Kasumi-1 (cell line): ENCODE results near the gene ADD1.

ENCODE experiments used
- DNase-seq, 2 experiments: peaks; one replicate each; lab custom pipeline; 2025; lab: John Stamatoyannopoulos, UW

ADD1 gene

DNA sequence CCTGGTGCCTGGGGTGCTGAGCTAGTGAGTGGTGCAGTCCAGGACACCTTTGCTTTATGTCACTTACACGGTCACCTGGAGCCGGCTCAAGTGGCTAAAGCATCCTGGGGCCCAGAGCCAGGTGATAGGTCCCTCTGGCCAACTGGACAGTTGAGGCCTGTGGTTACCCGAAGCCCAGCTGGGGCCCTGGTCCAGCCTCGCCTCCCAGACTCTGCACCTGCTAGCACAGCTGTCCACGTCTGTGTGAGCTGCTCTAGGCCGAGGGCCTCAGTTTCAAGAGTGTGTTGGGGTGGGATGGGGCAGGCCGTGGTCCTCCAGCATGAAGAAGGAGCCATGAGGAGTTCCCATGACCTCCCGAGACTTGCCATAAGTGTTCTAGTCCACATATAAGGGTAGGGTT is 7.7 kb upstream of the ADD1 start:
- DNase-seq = no peak

DNA sequence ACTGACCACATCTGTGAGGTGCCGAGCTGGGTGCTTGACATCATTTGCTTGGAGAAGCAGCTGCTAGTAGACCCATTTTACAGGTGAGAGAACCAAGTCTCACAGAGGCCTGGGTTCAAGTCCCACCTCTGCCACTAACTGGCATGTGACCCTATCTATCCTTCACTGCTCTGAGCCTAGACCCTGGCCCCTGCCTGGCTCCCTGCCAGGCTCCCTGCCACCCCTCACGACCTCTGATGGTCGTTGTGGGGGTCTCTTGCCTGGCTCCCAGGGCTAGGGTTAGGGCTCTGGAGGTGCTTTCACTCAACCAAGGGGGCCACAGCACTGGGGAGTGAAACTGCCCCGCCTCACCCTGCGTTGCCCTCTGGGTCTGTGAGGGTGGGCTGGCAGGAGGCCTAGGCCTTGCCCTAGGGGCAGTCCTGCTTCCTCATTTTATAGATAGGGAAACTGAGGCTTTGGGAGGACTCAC is 7.2 kb upstream of the ADD1 start:
- DNase-seq = no peak

DNA sequence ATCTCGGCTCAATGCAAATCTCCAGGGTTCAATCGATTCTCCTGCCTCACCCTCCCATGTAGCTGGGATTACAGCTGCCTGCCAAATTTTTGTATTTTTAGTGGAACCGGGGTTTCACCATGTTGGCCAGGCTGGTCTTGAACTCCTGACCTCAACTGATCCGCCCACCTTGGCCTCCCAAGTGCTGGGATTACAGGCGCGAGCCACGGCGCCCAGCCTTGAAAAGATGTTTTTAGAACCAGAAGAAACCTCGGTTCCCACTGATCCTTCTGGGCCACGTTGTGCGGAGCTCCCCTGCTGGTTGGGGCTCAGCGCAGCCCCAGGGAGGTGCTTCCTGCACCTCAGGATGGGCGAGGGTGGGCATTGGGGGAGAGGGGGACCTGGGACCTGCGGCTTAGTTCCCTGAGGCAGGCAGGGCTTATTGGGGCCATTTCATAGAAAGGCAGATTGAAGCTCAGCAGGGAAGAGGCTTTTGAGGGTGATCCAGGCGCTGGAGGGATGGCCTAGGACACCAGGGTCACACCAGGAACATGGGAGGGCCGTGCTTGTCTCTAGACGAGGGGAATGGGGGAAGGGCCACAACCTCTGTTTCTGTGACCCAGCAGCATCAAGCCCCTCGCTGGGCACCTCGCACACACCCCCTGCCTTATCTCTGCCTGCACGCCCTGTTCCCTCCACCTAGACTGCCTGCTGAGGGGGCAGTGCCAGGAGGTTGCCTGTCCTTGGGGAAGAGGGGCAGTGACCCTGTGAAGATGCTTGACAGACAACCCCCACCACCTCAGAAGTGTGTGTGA is 6.3 kb upstream of the ADD1 start:
- no peak for DNase-seq

DNA sequence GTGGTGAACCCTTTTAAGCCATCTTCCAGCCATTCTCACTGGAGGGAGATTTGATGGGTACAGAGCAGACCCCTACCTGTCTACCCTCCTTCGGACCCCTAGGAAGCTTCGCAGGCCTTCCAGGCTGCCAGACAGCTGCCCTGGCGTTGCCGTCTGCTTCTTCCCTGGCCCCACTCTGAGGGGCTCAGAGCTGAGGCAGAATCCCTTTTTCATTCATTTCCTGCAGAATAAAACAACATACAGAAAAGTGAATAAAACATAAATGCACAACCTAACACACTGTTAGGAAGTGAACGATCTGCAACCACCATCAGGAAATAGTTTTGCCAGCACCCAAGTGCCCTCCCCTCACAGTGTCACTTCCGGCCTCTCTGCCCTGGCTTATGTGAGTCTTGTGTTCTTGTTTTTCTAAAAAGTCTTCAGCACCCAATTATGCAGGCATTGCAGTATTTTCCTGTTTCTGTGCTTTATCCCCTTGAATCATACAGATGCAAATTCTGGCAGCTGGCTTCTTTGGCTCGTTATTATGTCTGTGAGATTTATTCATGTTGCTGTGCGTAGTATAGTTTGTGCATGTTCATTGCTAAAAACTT is 5.6 kb upstream of the ADD1 start:
- DNase-seq = peak; percentile 86 to 87

DNA sequence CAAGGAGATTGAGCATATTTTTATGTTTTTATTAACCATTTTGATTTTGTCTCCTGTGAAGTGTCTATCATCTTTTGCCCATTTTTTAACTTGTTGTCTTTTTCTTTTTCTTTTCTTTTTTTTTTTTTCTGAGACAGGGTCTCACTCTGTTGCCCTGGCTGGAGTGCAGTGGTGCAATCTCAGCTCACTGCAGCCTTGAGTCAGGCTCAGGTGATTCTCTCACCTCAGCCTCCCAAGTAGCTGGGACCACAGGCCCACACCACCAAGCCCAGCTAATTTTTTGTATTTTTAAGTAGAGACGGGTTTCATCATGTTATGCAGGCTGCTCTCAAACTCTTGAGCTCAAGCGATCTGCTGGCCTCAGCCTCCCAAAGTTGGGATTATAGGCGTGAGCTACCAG is 4.6 kb upstream of the ADD1 start:
- DNase-seq = no peak

DNA sequence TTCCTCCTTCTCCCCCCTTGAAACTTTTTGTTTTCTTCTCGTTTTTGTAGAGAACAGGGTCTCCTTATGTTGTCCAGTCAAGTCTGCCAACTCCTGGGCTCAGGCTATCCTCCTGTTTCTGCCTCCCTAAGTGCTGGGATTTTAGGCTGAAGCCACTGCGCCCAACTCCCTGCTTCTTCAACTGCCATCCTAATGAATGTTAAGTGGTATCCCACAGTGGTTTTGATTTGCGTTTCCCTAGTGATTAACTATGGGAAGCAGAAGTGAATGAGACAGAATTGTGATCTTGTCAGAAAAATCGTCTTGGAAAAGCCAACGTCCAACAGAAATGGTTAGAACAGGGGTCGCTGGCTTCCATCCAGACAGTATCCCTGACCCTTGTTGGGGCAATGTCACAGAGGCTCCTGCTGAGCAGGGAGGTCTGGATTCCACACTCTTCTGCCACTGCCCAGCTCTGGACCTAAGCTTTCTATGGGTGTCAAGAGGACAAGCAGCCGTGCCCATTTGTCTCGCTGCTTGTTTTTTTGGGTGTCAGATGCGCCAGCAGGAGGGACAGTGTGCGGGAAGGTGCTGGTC is 869 bp upstream of the ADD1 start:
- DNase-seq = peak in 1 of 2 experiments; percentile 14

DNA sequence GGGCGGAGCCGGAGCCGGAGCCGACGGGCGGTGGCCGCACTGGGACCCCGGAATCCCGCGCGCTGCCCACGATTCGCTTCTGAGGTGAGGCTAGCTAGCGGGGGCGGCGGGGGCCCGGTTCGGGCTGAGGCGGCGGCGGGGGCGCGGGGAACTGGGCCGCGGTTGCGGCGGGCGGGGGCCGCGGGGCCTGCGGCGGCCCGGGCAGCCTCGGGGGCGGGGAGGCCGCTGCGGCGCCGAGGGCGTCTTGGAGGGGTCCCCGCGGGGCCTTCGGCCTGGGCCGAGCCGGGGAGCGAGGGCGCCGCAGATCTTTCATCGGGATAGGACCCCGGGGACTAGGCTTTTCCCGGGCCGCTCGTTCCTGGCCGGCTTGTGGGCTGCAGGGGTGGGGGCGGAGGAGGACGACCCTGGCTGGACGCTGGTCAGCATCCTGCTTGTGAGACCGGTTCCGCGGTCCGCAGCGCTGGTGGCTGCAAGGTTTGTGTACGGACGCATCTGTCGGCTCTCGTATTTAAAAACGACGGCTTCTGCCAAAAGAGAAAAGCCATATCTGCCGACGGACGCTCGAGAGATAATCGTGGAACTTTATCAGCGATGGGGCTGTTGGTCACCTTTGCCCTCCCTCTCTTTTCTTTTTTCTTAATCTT is 419 bp downstream of the ADD1 start:
- DNase-seq = peak; percentile 21 to 41

DNA sequence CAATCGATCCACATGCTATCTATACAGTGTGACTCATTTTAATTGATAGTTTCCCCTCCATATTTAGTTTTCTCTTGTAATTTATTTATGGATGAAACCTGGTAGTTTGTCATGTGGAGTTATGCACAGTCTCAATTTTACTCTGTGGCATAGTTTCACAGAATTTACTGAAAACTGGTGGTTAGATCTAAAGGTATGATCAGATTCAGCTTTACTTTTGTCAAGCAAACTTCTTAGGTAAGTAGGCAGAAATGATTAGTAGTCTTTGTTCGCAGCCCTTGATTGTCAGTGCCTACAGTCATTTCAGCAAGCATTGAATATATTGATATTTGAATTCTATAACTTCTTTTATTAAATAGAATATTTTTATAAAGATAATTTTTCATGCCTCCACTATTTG is 2.5 kb downstream of the ADD1 start:
- DNase-seq = no peak

DNA sequence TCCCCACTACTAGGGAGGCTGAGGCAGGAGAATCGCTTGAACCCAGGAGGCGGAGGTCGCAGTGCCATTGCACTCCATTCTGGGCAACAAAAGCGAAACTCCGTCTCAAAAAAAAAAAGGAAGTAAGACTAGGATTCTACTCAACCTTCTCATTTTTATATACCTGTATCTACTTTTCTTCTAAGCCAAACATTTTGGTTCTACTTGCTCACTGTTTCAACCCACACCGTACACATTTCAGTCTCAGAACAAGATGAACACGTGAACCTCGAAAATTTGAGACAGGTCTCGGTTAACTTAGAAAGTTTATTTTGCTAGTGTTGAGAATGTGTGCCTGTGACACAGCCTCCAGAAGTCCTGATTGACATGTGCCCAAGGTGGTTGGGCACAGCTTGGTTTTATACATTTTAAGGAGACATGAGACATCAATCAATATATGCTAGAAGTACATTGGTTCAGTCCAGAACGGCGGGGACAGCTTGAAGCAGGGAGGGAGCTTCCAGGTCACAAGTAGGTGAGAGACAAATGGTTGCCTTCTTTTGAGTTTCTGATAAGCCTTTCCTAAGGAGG is 3.7 kb downstream of the ADD1 start:
- no peak for DNase-seq

DNA sequence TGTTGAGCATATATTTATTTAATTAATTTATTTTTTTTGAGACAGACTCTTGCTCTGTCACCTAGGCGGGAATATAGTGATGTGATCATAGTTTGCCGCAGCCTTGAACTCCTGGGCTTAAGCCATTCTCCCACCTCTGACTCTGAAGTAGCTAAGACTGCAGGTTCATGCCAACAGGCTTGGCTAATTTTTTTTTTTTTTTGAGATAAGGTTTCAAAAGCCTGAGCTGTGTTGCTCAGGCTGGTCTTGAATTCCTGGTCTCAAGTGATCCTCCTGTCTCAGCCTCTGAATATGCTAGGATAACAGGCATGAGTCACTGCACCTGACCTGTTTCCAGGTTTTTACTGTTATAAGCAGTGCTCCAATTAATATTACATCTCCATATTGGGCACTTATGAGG is 4.8 kb downstream of the ADD1 start:
- no peak for DNase-seq

DNA sequence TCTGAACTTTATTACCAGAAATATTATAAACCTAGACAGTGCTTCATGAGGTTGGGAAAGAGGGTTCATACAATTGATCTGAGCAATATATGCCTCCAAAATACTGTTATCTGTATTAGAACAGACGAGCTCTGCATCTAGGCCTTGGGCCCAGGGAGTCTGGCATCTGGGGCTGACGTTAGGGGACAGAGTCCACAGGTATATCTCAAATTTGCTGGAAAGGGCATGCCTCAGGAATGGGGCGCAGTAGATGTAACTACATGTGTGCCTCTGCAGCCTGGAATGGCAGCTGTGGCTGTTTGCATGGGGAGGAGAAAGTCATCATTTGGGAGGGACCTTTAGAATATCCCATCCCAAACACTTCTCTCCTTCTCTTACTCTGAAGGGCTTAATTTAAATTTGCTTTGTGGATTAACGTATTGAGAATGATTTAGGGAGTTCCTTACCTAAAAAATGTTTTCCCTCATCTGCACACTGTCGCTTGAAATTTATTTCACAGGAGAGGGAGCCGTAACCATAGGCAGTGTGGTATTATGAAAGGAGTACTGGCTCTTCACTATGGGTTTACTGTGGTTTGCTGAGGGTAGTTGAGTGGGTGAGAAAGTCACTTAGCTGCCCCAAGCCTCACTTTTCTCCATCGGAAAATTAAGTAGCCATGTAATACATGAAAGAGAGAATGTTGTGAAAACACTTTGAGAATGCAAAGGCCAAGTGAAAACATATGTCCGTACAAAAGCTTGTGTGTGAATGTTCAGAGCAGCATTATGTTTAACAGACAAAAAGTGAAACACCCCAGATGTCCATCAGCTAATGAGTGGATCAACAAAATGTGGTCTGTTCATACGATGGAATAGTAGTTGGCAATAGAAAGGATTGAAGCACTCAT is 5.9 kb downstream of the ADD1 start:
- no peak for DNase-seq

DNA sequence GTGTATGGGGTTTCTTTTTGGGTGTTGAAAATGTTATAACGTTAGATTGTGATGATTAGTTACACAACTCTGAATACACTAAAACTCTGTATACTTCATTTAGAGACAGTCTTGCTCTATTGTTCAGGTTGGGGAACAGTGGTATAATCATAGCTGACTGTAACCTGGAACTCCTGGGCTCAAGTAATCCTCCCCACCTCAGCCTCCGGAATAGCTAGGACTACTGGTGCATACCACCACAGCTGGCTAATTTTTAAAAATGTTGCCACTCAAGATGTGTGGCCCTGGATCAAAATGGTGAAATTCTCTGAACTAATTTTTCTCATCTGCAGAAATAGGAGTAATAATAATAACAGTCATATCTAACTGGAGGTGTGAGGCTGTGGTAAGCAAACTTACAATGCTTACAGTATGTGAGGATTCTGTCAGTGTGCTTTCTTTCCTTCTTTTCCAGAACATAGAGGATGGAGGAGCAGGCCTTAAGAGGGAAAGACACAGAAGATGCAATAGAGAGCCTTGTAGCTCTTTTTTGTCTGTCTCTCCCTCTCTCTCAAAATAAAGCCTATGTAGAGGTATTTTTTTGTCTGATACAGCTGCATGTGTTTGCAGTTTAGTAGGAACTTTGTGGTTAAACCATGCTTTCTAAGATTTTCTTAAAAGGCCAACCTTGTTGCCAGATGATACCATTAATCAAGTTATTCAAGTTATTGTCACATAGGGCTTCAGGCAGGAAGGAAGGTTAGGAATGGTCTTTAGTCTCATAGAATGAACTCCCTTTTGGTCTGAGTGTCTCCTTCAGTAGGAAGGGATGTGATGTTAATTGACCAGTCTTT is 7.5 kb downstream of the ADD1 start:
- DNase-seq = no peak

DNA sequence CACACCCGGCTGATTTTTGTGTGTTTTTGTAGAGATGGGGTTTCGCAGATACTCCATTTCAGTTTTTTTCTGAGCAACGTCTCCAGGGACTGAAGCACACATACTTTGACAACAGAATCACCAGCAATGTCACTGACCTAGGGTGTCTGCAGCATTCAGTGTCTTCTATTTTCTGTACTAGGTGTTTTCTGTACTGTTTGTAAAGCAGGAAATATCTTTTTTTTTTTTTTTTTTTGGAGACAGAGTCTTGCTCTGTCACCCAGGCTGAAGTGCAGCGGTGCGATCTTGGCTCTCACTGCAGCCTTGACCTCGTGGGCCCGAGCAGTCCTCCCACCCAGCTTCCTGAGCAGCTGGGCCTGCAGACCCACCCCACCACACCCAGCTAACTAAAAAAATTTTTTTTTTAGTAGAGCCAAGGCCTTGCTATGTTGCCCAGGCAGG is 8.9 kb downstream of the ADD1 start:
- peak in 1 of 2 experiments; percentile 17 for DNase-seq

DNA sequence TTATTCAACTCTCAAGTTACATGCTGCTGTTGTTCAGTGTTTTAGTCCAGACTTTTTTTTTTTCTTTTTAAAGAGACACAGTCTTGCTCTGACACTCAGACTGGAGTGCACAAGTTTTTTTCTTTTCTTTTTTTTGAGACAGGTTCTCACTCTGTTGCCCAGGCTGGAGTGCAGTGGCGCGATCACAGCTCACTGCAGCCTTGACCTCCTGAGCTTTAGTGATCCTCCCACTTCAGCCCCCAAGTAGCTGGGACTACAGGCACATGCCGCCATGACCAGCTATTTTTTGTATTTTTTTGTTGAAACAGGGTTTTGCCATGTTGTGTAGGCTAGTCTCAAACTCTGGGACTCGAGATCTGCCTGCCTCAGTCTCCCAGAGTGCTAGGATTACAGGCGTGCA is 11.9 kb downstream of the ADD1 start:
- DNase-seq = no peak

DNA sequence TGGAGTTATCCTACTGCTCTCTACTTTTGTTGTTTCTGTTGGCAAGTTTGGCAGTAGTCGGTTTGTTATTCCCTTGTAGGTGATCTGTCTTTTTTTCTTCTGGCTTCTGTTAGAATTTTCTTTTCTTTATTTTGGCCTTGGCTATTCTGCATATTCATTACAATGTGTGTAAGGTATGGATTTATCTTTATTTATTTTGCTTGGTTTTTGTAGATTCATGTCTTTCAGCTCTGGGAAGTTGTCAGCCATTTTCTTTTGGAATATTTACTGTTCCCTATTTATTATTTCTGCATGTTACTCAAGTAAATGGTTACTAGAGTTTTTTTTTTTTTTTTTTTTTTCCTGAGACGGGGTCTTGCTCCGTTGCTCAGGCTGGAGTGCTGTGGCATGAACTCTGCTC is 12.6 kb downstream of the ADD1 start:
- DNase-seq = no peak

DNA sequence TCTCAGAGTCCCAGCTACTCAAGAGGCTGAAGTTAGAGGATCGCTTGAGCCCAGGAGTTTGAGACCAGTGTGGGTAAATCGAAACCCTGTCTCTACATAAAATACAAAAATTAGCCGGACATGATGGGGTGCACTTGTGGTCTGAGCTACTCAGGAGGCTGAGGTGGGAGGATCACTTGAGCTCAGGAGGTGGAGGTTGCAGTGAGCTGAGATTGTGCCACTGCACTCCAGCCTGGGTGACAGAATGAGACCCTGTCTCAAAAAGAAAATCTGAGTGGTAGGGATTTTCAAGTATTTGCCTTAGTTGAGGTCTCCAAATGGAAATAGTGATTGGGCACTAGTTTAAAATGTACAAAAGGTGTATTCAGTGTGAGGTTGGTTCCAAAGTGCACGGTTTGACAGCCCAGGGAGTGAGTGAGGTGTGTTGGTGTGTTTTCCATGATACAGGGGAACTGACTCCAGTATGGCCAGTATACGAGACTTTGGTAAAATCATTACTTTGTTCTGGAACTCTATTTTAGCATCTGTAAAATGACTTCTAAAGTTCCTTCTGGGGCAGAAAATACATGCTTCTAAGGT is 13.8 kb downstream of the ADD1 start:
- no peak for DNase-seq

DNA sequence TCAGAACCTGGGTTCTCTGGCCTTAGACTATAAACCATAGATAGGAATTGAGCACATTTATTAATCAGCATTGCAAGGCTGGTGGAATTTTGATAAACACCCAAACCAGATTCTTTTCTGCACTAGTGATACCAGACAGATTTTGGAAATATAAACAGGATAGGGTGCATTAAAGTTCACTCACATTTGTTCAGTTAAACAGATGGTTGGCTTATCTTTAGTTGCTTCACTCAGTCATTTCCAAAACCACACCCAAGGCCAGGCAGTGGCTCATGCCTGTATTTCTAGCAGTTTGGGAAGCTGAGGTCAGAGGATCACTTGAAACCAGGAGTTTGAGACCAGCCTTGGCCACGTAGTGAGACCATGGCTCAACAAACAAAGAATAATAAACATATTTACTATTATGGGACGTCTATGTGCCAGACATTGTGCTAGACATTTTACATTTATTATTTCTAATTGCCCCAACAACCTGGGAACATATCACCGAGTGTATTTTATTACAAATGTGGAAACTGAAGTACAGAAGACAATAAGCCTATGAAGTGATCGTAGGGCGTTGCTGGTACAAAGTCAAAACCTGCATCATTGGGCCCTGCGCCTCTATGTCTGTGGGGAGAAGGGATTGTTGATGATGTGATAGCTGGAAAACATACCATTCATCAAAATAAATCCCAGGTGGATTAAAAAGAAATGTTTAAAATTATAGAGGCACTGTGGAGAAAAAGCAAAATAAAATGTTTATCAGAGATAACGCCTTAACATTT is 15.0 kb downstream of the ADD1 start:
- DNase-seq = no peak

DNA sequence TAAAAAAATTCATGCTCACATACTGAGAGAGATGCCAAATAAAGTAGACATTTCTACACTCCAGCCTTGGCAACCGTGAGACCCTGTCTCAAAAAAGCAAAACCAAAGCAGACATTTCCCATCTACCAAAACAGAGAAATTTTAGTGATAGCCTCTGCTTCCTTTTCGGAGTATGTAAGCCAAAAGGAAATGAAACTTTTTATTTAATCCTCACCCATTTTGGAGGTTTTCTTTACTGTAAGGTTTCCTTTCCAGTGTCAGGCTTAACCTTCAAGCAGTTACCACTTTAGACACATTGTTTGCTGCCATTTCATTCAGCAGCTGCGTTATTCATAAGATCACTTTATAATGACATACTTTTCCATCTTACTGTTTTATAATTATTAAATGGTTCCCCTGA is 15.9 kb downstream of the ADD1 start:
- no peak for DNase-seq
